ENCODE measurements around the gene HLA-DOA. TPM values are rescaled to one million over a fixed set of nuclear protein-coding genes. Genes with fewer than 3 reads are reported as not detected.

The HLA-DOA gene
- total RNA-seq, 1 donor from 2014 or later: 38.0 TPM

DNA sequence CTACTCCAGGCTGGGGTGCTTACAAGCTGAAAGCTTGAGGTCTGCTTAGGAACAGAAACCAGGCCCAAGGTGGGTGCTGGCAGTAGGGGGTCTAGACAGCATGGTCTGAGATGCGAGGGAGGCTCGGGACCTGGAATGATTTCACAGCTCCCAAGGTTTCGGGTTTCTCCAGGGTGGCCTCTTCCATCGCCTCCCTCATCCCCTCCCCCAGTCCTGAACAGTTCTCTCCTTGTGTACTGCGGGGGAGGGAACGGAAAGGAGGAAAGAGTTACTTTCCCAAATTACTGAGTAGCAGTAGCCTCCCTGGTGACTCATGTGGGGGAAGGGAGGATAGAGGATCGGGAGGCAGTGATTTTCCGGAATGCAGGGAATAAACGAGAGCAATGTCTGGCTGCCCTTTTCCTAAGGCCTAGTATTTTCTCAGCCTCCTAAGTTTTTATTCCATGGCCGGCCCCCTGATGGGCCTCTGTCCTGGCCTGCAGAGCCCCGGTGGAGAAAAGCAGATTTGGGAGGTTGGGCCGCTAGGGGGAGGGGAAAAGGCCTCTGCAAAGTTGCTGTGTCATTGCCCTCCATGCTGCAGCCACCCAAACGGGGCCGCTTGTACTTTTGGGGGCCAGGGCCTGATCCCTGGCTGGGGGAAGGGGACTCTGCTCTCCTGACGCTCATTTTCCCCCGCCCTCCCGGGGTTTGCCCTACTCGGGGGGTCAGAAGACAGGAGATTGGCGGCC, 39.5 kb downstream of the HLA-DOA start:
- Histone ChIP-seq H3K27ac (peak overlapping the region; percentile 100), H3K9ac (peak overlapping the region; percentile 90), H3K9me3 (ENCODE audit: low read depth) (no peaks in the 10 kb centered on the region), H3F3A (ENCODE audit: low read depth) (peaks cover 66% of the 10 kb centered on the region), H4K20me1 (ENCODE audit: low read depth) (peaks cover 37% of the 10 kb centered on the region), H3K4me1 (peaks cover 12% of the 10 kb centered on the region), H3K79me2 (ENCODE audit: low read depth) (peaks cover 82% of the 10 kb centered on the region), H3K4me2 (peak overlapping the region; percentile 82), H3K27me3 (no peaks in the 10 kb centered on the region), H3K36me3 (peaks cover 7% of the 10 kb centered on the region), H3K4me3 (peak overlapping the region; percentile 68), H2AFZ (replicated peaks) (no peak overlapping the region)
- Mint-ChIP-seq H3K27me3 (ENCODE audit: insufficient read depth, low read depth) (peaks cover 11% of the 10 kb centered on the region), H3K27ac (peak overlapping the region; percentile 100), H3K4me3 (peak overlapping the region; percentile 94), H3K36me3 (peaks cover 19% of the 10 kb centered on the region), H3K9me3 (no peaks in the 10 kb centered on the region), H3K4me1 (peaks cover 29% of the 10 kb centered on the region)
- TF ChIP-seq EZH2 (IDR thresholded peaks at IDR 0.05): no peak
- TF ChIP-seq EZH2phosphoT487 (IDR thresholded peaks at IDR 0.05): no peak
- TF ChIP-seq, protein P1, sequence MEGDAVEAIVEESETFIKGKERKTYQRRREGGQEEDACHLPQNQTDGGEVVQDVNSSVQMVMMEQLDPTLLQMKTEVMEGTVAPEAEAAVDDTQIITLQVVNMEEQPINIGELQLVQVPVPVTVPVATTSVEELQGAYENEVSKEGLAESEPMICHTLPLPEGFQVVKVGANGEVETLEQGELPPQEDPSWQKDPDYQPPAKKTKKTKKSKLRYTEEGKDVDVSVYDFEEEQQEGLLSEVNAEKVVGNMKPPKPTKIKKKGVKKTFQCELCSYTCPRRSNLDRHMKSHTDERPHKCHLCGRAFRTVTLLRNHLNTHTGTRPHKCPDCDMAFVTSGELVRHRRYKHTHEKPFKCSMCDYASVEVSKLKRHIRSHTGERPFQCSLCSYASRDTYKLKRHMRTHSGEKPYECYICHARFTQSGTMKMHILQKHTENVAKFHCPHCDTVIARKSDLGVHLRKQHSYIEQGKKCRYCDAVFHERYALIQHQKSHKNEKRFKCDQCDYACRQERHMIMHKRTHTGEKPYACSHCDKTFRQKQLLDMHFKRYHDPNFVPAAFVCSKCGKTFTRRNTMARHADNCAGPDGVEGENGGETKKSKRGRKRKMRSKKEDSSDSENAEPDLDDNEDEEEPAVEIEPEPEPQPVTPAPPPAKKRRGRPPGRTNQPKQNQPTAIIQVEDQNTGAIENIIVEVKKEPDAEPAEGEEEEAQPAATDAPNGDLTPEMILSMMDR (IDR thresholded peaks at IDR 0.05): peak; percentile 60
- DNase-seq (ENCODE audit: low spot score): peak; percentile 92

DNA sequence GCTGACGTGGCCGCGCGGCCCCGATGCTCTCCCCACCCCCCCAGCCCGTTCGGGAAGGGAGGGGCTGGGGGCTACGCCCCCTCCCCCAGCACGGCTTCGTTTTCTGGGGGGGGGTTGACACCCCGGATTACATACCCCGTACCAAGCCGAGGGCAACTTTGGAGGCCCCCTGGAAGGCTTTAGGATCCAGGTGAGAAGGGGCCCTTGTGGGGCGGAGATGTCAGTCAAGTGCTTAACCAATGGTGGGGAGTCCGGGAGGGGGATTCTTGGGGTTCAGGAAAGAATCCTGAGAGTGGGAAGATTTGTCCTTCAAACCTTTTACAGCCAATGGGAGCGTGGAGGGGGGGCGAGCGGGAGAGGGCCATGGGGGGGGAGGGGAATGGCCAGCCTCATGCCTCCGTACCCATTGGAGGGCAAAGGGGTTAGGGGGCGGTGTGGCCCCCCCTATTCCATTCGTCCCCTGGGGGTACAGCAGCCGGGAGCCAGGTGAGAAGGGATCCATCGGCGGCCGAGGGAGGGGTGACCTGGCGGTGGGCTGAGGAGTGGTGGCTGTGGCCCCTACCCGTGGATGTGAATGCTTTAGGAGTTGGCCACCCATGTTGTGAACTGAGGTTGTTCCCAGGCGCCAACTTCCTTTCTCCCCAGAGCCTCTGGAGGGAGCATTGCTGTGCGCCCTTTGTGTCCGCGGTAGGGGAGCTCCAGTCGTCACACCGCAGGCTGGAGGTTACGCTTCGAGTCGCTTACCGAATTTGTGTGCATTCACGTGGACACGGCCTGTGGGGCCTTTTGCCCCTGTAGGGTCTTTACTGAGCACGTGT, 40.3 kb downstream of the HLA-DOA start:
- no peak for TF ChIP-seq EZH2phosphoT487 (IDR thresholded peaks at IDR 0.05)
- TF ChIP-seq, protein P1 (IDR thresholded peaks at IDR 0.05): peak; percentile 25
- Mint-ChIP-seq H3K4me1 (peaks cover 23% of the 10 kb centered on the region), H3K27ac (peak overlapping the region; percentile 100), H3K27me3 (ENCODE audit: insufficient read depth, low read depth) (peaks cover 11% of the 10 kb centered on the region), H3K36me3 (peaks cover 17% of the 10 kb centered on the region), H3K4me3 (peak overlapping the region; percentile 94), H3K9me3 (no peaks in the 10 kb centered on the region)
- DNase-seq (ENCODE audit: low spot score): peak; percentile 93
- Histone ChIP-seq H3K4me1 (peaks cover 10% of the 10 kb centered on the region), H3K27me3 (no peaks in the 10 kb centered on the region), H4K20me1 (ENCODE audit: low read depth) (peaks cover 29% of the 10 kb centered on the region), H3F3A (ENCODE audit: low read depth) (peaks cover 59% of the 10 kb centered on the region), H3K27ac (peak overlapping the region; percentile 100), H3K4me3 (peak overlapping the region; percentile 68), H3K36me3 (no peaks in the 10 kb centered on the region), H2AFZ (replicated peaks) (no peak overlapping the region), H3K4me2 (peak overlapping the region; percentile 82), H3K9ac (peak overlapping the region; percentile 90), H3K79me2 (ENCODE audit: low read depth) (peaks cover 74% of the 10 kb centered on the region), H3K9me3 (ENCODE audit: low read depth) (no peaks in the 10 kb centered on the region)

DNA sequence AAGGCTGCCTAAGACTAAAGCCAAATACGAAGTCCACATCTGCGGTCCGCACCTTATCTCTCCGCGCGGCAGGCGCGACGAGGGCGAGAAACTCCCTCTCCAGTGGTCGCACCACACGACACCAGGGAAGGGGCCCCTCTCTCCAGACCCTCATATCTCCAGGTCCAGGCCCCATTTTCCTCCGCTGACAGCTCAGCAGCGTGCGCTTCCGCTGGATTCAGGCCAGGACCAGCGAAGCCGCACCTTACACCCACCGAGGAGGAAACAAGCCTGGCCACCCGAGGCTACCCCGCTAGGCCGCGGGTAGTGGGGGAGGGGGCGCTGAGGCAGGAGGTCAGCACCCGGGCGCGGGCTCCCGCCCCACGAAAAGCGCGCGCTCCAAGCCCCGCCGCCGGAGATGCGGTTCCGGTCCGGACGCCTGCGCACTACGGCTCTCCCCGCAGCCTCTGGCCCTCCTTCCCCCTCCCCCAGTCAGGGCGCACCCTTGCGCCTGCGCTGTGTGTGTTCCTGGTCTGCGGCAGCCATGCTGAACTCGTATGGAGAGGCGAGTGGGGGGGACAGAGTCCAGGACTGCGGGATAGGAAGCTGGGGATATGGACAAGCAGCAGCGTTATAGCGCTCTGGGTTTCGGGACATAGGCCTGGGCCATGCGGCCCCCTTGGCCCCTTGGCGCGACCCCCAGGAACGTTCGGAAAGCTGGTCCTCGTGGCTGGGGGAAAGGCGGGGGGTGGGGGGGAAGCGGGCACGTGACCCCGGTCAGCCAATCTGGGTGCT, 41.1 kb downstream of the HLA-DOA start, which contains the start of gene BRD2:
TSS of gene BRD2 (plus strand) at position 502 of the 774 bp plus-strand sequence. CDS start 4,305 bp downstream, outside the sequence.
- Mint-ChIP-seq H3K27ac (peak within 1 kb of the TSS; percentile 100), H3K9me3 (no peaks in the 10 kb centered on the region), H3K4me1 (peaks cover 21% of the 10 kb centered on the region), H3K4me3 (peak within 1 kb of the TSS; percentile 94), H3K27me3 (ENCODE audit: insufficient read depth, low read depth) (peaks cover 11% of the 10 kb centered on the region), H3K36me3 (peaks cover 9% of the 10 kb centered on the region)
- H2AFZ ChIP-seq (replicated peaks): peak within 1 kb of the TSS; percentile 77
- peaks cover 10% of the 10 kb centered on the region for H3K4me1 ChIP-seq
- H3K36me3 ChIP-seq: no peaks in the 10 kb centered on the region
- H3K9ac ChIP-seq: peak within 1 kb of the TSS; percentile 90
- peak; percentile 98 for DNase-seq (ENCODE audit: low spot score)
- H3K4me2 ChIP-seq: peak within 1 kb of the TSS; percentile 82
- peaks cover 21% of the 10 kb centered on the region for H4K20me1 ChIP-seq (ENCODE audit: low read depth)
- no peaks in the 10 kb centered on the region for H3K27me3 ChIP-seq
- H3K9me3 ChIP-seq (ENCODE audit: low read depth): no peaks in the 10 kb centered on the region
- TF ChIP-seq EZH2phosphoT487 (IDR thresholded peaks at IDR 0.05) (no peak), EZH2 (IDR thresholded peaks at IDR 0.05) (no peak)
- TF ChIP-seq, protein P1 (IDR thresholded peaks at IDR 0.05): no peak
- H3K79me2 ChIP-seq (ENCODE audit: low read depth): peaks cover 66% of the 10 kb centered on the region
- H3K4me3 ChIP-seq: peak within 1 kb of the TSS; percentile 68
- peaks cover 53% of the 10 kb centered on the region for H3F3A ChIP-seq (ENCODE audit: low read depth)
- H3K27ac ChIP-seq: peak within 1 kb of the TSS; percentile 100

Data from neural progenitor cell (in vitro differentiated cells).